Nephron progenitor cell (in vitro differentiated cells): Measurements from ENCODE around the gene ERP44.
A peak's percentile ranks its signal among the peaks of the same experiment; 100 is the strongest.
"Not testable (repeated sequence)": the region's sequence is repeated elsewhere in the genome, so short reads cannot be mapped to it uniquely, and the experiment has no call there.

Experiments used
- DNase-seq: peaks from one replicate; pipeline ENCODE4 v3.0.0; 2021
- H3K27ac Mint-ChIP-seq: 2 replicates; pipeline ENCODE4 v1.8.0; 2021; ENCODE audit warnings: mild to moderate bottlenecking, moderate library complexity, mixed read lengths
- H3K27me3 Mint-ChIP-seq: 2 replicates; pipeline ENCODE4 v1.8.0; 2021; ENCODE audit warnings: mild to moderate bottlenecking, low read depth, mixed read lengths; ENCODE audit not compliant: poor library complexity
- H3K36me3 Mint-ChIP-seq: 2 replicates; pipeline ENCODE4 v1.8.0; 2021; ENCODE audit warnings: low read depth, mixed read lengths
- H3K4me1 Mint-ChIP-seq: 2 replicates; pipeline ENCODE4 v1.8.0; 2021; ENCODE audit warnings: mixed read lengths
- H3K4me3 Mint-ChIP-seq: 2 replicates; pipeline ENCODE4 v1.8.0; 2021; ENCODE audit warnings: mild to moderate bottlenecking, moderate library complexity, mixed read lengths
- H3K9me3 Mint-ChIP-seq: 2 replicates; pipeline ENCODE4 v1.8.0; 2021; ENCODE audit warnings: mild to moderate bottlenecking, moderate library complexity, mixed read lengths
- CTCF ChIP-seq: fragments of 200-600 bp; sonication (generic); IDR thresholded peaks from 2 replicates; pipeline ENCODE4 v1.5.0; 2021; ENCODE audit warnings: antibody characterized with exemption

The ERP44 gene

GRCh38 chr9:99998266-99998665 is 100.5 kb downstream of the ERP44 start:
- H3K4me1 Mint-ChIP-seq = no peaks in the 10 kb centered on the region
- no peak overlapping the region for H3K4me3 Mint-ChIP-seq
- H3K9me3 Mint-ChIP-seq = peaks cover 30% of the 10 kb centered on the region
- peaks cover 93% of the 10 kb centered on the region for H3K36me3 Mint-ChIP-seq
- H3K27ac Mint-ChIP-seq = peak overlapping the region; percentile 66
- peaks cover 4% of the 10 kb centered on the region for H3K27me3 Mint-ChIP-seq
- no peak for DNase-seq
- no peak for TF ChIP-seq CTCF

- H3K9me3 Mint-ChIP-seq = peaks cover 65% of the 10 kb centered on the region
- not testable (repeated sequence) for H3K27ac Mint-ChIP-seq, H3K4me3 Mint-ChIP-seq, H3K4me1 Mint-ChIP-seq, DNase-seq, H3K27me3 Mint-ChIP-seq
- H3K36me3 Mint-ChIP-seq = peaks cover 77% of the 10 kb centered on the region
Measured at GRCh38 chr9:99990508-99990907, 108.3 kb downstream of the ERP44 start.

- no peaks in the 10 kb centered on the region for H3K4me1 Mint-ChIP-seq
- no peak overlapping the region for H3K4me3 Mint-ChIP-seq
- peaks cover 34% of the 10 kb centered on the region for H3K9me3 Mint-ChIP-seq
- H3K27me3 Mint-ChIP-seq = no peaks in the 10 kb centered on the region
- H3K36me3 Mint-ChIP-seq = peaks cover 49% of the 10 kb centered on the region
- no peak for TF ChIP-seq CTCF
- DNase-seq = no peak
- H3K27ac Mint-ChIP-seq = no peak overlapping the region
Measured at GRCh38 chr9:99986642-99987041, 112.2 kb downstream of the ERP44 start.

GRCh38 chr9:99980598-99980997 is 118.2 kb downstream of the ERP44 start:
- Mint-ChIP-seq H3K4me3 (no peak overlapping the region), H3K27ac (no peak overlapping the region), H3K36me3 (peaks cover 9% of the 10 kb centered on the region), H3K4me1 (peaks cover 5% of the 10 kb centered on the region), H3K9me3 (no peaks in the 10 kb centered on the region), H3K27me3 (no peaks in the 10 kb centered on the region)
- TF ChIP-seq CTCF = no peak
- no peak for DNase-seq

GRCh38 chr9:99978221-99978620 is 120.6 kb downstream of the ERP44 start:
- no peaks in the 10 kb centered on the region for H3K27me3 Mint-ChIP-seq
- H3K9me3 Mint-ChIP-seq = no peaks in the 10 kb centered on the region
- TF ChIP-seq CTCF = no peak
- peak overlapping the region; percentile 24 for H3K27ac Mint-ChIP-seq
- no peak for DNase-seq
- H3K36me3 Mint-ChIP-seq = peaks cover 4% of the 10 kb centered on the region
- no peak overlapping the region for H3K4me3 Mint-ChIP-seq
- H3K4me1 Mint-ChIP-seq = peaks cover 5% of the 10 kb centered on the region

- no peak overlapping the region for H3K27ac Mint-ChIP-seq
- no peak for TF ChIP-seq CTCF
Measured at GRCh38 chr9:99977033-99977792, 121.6 kb downstream of the ERP44 start.

More at GRCh38 chr9:99977033-99977792, 121.6 kb downstream of the ERP44 start:
- no peak for DNase-seq
- Mint-ChIP-seq H3K9me3 (no peaks in the 10 kb centered on the region), H3K27me3 (no peaks in the 10 kb centered on the region), H3K4me3 (no peak overlapping the region), H3K36me3 (no peaks in the 10 kb centered on the region), H3K4me1 (peaks cover 5% of the 10 kb centered on the region)
